Right hindlimb (tissue), 1 donor: Measurements from ENCODE around the gene SIRPB2.

Experiments
- DNase-seq: peaks from one replicate; pipeline ENCODE4 v3.0.0-alpha.2; 2018

The SIRPB2 gene

GRCh38 chr20:1469925-1470571 is 21.2 kb downstream of the SIRPB2 start:
- peak; percentile 79 for DNase-seq

DNA sequence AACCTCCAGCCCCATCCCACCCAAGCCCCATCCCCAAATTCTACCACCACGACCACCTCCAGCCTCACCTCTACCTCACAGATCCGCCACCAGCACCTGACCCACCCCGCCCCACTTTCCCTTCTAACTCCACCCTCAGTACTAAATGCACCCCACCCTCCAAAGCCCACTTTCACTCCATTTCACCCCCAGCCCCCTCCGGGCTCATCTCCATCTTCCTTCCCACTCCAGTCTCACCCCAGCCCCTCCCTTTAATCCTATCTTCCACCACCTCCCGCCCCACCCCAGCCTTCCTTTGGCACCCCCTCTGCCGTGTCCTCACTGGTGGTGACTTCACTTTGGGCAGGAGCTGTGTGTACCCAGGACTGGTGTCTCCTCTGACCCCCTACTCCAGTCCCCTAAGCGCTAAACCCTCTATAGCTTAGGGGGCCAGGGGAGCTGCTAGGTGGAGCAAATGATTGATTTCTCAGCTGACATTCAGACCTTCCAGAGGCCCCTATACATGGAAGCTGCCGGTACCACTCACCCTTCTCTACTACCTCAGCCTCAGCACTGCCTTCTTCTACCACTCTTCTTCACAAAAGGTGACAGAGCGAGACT is 21.8 kb downstream of the SIRPB2 start:
- DNase-seq: no peak

GRCh38 chr20:1468117-1468624 is 23.0 kb downstream of the SIRPB2 start:
- DNase-seq: no peak

DNA sequence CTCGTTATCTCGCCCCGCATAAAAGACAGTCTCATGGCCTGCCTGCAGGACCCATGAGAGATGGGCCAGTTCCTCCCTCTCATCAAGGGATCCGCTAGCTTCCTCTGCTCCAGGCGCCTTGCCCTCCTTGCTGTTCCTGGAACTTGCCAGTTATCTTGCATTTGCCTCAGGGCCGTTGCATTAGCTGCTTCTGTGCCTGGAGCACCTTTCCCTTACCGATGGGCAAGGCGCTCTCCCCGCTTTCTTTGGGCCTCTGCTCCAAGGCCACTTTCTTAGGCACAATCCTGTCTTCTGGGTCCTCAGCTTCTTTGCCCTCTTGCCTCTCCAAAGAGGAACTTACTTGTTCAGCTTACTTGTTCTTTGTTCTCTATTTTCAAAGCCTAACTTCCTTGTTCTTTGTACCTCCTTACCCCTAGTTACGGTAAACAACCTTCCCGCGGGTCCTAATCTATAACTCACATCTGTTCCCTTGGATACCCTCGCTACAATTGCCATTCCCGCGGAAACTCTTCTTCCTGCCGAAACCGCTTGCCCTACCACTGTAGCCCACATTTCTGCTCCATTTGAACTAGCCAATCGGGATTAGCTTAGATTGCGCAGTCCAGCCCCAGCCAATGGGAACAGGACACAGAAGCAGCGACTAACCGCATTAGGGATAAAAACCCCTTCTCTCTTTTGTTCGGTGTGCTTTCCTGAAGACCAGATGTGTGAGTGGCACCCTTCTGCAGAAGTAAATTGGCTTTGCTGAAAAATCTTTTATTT is 23.7 kb downstream of the SIRPB2 start:
- no peak for DNase-seq

DNA sequence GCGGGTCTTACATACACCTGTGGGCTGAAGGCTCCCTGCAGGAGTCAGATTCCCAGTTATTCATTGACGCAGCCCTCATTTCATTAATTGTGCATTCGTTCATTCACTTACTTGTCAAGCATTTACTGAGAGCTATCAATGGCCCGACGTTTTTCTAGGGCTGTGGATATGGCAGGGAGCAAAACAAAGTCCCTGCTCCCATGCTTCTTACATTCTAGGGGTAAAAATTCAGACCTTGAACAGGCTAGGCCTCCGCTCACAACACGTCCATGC is 24.2 kb downstream of the SIRPB2 start:
- no peak for DNase-seq

- peak; percentile 96 for DNase-seq
Observed at GRCh38 chr20:1466211-1467081, 24.8 kb downstream of the SIRPB2 start, which contains the start of gene NSFL1C. Gene NSFL1C, minus strand, starts transcription at chr20:1466849. Its CDS starts 25 bp downstream, at chr20:1466824.

DNA sequence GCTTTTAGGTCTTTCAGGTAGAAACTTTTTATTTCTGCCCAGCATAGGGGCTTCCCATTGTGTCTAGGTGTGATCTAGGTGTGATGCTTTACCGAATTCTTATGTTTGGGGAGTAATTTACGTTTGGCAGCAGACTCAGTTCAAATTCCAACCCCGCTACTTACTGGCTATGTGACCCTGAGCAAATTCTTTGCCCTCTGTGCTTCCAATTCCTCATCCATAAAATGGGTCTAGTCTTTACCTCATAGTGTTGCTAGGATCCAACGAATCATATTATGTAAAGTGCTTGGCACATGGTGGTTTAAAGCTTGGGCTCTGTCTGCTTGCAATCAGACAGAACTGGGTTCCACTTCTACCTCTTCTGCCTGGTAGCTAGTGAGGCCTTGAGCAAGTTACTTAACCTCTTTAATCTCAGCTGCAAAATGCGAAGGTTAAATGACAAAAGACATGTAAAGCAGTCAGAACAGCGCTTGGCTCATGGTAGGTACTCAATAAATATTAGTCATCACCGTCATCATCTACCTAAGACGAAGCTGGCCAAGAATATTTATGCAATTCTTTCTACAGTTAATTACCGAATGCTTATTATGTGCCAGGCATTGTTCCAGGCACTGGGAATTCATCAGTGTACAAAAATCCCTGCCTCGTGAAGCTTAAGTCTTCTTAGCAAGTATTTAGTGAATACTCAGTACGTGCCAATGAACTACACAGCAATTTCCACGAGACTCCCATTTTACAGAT is 25.6 kb downstream of the SIRPB2 start:
- no peak for DNase-seq

GRCh38 chr20:1463971-1464570 is 27.1 kb downstream of the SIRPB2 start:
- no peak for DNase-seq

DNA sequence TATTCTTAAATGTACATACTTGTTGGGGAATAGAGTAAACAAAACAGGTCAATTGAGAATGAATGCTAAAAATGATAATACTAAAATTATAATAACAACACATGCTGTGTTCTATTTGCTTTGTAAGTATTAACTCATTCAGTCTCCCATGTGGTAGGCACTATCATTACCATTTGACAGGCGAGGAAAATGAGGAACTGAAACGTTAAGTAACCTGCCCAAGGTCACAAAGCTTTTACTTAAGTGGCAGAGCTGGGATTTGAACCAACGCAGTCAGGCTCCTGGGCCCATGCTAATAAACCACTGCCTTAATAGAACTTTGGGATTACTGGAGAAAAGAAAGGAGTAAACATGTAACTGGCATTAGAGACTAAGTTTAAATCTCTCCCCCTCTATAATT is 28.4 kb downstream of the SIRPB2 start:
- no peak for DNase-seq

DNA sequence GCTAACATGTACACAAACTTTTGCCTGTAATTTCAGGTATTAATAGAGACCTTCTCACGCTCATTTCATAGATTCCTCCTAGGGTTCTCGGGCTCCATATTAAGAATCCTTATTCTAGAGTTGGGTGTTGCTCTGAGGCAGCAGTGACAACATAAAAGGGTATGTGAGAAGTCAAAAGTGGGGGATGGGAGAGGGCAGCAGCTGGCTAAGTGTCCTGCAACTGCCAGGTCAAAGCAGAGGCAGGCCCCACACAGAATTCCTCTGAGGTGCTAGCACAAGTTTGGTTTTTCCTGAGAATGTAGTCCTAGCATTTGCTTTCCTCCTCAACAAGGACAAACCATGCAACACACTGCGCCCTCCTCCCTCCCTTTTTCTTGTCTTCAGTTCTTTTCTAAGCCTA is 29.2 kb downstream of the SIRPB2 start:
- DNase-seq: no peak

DNA sequence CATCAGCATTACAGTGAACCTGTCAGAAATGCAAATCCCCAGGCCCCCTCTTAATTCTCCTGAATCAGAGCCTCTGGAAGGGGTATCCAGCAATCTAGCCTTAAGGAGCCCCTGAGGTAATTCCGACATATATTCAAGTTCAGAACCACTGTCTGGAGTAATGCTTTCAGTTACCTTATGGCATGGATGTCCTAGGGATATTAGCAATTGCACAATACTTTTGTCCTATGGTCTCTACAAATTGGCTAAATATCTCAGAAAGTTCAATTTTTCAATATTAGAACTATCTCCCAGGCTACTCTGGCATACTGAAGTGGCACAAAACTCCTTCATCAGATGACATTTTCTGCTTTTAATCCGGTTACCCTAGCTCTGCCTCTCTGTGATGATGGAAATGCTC is 30.9 kb downstream of the SIRPB2 start:
- DNase-seq: no peak

DNA sequence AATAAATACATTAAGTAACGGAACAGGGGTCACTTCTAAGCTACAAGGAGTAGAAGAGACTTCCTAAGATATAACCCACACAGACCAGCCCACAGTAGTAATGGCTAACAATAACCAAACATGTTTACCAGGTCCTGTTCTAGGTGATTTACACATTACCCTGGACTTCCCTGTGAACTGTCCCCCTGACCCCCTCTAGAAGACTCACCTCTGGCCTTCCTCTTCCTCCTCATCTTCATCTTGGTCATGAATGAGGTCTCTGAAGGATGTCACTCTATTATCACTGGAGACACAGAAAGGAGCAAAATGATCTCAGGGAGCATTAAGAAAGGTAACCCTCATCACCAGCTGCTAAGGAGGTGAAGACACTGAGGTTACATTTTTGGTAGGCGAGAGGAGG is 33.2 kb downstream of the SIRPB2 start:
- DNase-seq: no peak

- DNase-seq: no peak
Observed at GRCh38 chr20:1456300-1456699, 34.9 kb downstream of the SIRPB2 start.

DNA sequence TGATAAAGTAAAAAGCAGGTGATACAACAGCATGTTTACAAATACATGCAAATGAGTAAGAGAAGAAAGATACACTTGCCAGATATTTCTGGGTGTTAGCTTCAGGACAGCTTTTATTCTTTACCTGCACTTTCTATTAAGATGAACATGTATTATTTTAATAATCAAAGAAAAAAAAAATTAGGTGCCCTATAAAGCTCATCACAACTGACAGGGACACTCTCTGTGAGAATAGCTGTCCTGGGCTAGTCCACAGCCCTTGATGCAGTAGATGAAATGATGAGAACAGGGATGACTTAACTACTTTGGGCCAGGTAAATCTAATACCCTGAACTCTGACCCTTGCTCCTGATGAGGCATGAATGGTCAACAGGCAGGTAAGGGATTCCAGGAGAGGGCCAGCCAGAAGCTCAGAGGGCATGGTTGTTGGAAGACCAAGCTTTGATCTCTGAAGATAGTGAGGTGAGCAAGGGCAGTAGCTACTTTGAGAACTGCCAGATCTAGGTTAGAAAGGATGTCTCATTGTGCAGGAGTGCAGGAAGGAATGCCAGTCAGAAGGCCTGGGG is 40.2 kb downstream of the SIRPB2 start:
- DNase-seq: no peak

DNA sequence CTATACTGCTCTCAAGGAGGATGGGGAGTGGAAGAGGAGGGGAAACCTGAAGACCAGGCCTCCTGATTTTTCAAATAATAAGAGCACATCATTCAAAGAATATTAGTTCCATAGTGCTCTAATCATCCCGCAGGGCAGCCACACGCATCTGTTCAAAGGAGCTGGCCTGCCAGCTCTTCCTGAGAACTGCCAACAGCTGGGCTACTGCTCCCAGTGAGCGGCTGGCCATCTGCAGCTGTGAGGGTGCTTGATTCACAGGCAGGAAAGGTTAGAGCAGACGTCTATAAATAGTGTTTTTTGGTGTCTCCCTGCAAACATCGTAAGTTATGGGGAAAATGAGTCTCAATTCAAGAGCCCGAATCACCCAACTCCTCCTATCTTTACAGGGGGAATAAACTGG is 41.9 kb downstream of the SIRPB2 start:
- peak; percentile 61 for DNase-seq

- DNase-seq: peak; percentile 30
Observed at GRCh38 chr20:1448081-1448620, 43.1 kb downstream of the SIRPB2 start.

GRCh38 chr20:1446536-1446935 is 44.7 kb downstream of the SIRPB2 start:
- DNase-seq: no peak

- DNase-seq: no peak
Observed at GRCh38 chr20:1443085-1443484, 48.1 kb downstream of the SIRPB2 start.

DNA sequence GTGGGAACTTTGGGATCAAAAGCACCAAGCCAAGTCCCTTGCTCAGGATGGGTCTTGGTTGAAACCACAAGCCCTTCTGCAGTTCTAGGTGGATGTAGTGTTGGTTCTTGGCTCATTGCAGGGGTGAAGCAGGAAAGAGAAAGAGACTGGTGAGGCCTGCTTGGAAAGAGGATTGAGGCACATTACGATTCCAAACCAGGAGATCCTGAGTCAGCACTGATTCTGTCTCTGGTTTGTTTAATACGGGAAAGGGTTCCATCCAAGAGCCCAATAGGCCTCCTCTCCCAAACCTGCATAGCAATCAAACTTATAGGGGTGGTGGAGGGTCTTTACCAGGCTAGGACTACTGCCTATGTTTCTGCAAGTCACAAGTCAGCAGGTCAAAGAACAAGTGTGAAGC is 48.9 kb downstream of the SIRPB2 start:
- DNase-seq: no peak

DNA sequence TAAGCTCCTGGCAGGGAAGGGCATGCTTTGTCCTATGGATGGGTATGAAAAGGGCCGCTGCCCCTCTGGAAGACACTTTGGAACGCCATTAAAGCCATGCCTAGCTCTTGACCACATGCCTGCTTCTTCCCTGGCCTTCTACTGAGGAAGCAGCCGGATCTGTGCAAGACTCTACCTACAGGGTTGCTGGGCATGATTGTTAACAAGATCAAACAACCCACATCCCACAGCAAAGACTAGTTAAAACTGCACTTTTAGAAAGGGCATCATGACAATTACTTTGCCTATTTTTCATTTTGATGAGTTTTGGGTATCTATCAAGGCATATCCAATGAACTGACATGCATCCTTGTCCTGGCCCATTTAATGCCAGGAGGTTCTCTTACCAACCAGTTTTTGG is 50.1 kb downstream of the SIRPB2 start:
- DNase-seq: no peak

DNA sequence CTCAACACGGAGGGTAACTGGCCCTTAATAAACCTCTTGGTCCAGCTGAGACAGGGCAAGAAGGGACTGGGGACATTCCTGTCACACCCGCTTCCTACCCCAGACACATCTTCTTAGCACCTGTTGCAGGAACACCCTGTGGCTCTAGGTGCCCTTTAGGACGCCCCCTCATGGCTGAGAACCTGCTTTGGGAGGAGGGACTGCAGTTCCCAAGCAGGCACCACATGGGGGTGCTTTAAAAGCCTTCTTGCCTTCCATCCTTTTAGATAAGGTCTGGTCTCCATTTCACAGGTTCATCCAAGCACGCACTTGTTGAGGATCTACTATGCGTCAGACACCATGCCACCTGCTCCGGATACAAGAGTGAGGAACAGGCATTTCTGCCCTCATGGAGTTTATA is 51.2 kb downstream of the SIRPB2 start:
- no peak for DNase-seq
